Measurements from ENCODE around the gene ACSL6.

The ACSL6 gene

DNA sequence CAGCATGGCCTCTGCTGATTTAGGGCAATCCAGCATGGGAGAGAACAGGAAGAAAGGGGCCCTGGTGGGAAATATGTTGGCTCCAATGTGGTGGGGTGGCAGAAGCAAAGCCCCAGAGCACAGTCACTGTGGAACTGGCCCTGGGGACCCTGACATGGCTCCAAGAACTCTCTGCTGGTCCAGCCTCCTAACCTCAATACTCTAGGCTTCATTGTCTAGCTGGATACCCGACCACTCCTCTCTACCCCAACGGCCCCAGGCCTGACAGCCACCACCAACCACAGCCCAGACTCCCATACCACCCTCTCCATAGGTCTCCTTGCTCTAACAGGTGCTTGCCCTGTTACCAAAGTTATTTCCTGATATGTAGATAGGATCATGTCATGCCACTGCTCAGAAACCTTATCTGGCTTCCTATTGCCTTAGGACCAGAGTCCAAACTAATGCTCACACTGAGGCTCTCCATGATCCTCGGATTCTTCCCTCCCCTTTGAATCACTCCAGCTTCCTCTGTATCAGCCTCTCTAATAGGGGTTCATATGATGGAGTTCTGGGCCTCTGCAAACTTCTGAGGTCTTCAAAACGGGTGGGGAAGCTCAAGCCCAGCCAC, 12.9 kb downstream of the ACSL6 start:
- no peak for DNase-seq

DNA sequence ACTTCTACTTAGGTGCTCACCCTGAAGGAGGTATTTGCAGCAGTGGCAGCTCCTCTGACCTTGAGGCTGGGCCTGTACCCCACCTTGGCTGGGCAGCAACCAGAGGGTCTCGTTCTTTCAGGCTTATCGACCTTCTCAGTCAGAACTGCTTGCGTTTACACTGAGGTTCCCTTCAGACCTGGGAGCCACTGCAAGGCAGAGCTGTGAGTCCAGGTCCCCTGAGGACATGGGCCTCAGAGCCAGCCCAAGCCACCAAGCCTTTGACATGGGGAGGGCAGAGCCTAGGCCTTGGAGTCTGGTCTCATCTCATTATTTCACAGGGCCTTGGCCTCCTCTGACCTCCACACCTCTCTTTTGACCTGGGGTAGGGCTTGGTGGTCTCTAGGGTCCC, 13.7 kb downstream of the ACSL6 start:
- no peak for DNase-seq

- no peak for DNase-seq
Observed at GRCh38 chr5:131997026-131997726, 14.3 kb downstream of the ACSL6 start.

GRCh38 chr5:131996210-131997025, 15.0 kb downstream of the ACSL6 start:
- DNase-seq = no peak

- no peak for DNase-seq
Observed at GRCh38 chr5:131994533-131995226, 16.8 kb downstream of the ACSL6 start.

GRCh38 chr5:131994090-131994489, 17.4 kb downstream of the ACSL6 start:
- no peak for DNase-seq

DNA sequence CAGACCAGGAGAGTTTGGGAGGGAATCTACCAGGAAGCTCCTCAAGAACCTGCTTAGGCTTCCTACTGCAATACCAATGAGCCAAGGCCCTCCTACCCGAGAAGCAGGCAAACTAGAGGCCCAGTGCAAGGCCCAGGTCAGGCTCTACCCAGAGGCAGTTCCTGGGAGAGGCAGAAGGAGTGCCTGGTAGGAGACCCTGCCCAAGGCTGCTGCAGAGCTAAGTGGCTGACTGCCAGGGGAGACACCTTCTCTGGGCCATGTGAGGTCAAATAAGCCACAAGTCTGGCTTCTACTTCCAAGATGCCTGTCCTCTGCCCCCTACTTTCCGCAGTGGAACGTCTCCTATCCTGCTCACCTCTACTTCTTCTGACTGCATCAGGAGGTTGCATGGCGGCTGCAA, 17.8 kb downstream of the ACSL6 start:
- DNase-seq = no peak

- no peak for DNase-seq
Observed at GRCh38 chr5:131992370-131992769, 19.1 kb downstream of the ACSL6 start.

DNA sequence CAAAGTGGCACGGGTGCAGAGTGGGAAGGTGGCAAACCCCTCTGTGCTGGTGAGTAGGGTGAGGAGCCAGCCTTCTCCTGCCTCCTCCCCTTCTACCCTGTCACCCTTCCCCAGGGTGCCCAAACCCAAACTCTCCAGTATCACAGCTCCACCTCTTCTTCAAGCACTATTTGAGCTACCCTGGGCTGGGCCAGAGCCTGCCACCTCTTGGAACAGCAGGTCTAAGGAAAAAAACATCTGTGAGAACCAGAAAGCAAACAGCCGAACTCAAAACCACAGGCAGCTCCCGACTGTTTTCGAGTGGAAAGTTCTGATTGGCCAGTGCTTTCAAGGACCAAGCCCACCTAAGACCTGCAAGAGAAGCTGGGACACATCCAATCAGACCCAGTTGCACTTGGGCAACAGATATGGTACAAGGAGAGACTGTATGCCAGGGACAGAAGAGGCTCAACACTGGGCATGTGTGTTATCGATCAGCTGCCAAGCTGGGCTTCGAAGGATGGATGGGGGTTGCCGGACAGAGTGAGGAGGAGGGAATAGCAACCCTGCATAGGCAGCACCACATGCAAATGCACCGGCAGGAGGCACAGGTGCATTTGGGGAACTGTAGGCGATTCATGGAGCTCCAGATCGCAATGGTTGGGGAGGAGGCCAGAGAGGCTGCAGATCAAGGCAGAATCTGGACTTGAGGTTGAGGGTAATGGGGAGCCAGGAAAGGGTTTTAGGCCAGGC, 19.7 kb downstream of the ACSL6 start:
- DNase-seq = no peak

- DNase-seq = no peak
Observed at GRCh38 chr5:131990716-131991115, 20.7 kb downstream of the ACSL6 start.

DNA sequence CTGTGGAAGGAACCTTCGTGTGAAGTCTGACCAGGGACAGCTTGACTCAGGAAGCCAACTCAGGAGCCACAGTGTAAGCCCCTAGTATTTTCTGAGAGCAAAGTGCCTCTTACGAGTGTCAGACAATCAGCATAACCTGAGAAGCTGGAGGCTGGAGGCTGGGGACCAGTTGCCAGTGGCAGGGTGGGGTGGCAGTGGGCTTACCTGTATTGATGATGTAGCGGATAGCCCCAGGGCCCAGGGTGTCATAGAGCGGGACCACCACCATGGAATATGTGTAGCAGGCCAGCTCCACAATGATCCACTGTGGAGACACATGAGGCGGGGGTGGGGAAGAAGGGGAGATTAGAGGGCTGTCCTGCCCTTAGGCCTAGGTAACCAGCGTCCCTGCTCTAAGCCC, 22.9 kb downstream of the ACSL6 start:
- DNase-seq = no peak

DNA sequence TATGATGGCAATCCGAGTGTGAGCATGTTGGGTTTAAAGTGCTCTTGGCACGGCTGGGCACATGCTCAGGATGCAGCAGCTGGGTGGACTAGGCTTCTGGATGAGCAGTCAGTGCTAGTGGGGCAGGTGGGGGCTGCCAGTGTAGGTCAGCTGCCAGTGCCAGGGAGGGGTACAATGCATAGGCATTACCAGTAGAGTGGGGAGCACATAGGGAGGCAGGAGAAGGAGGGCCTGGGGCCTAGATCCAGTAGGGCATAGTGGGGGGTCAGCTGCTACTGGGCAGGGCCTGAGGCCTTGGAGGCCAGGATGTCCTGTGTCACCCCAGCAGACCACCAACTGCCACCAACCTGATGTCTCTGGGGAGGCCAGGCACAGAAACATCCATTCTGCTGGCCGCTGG, 24.2 kb downstream of the ACSL6 start:
- no peak for DNase-seq

- no peak for DNase-seq
Observed at GRCh38 chr5:131986161-131986912, 25.1 kb downstream of the ACSL6 start.

DNA sequence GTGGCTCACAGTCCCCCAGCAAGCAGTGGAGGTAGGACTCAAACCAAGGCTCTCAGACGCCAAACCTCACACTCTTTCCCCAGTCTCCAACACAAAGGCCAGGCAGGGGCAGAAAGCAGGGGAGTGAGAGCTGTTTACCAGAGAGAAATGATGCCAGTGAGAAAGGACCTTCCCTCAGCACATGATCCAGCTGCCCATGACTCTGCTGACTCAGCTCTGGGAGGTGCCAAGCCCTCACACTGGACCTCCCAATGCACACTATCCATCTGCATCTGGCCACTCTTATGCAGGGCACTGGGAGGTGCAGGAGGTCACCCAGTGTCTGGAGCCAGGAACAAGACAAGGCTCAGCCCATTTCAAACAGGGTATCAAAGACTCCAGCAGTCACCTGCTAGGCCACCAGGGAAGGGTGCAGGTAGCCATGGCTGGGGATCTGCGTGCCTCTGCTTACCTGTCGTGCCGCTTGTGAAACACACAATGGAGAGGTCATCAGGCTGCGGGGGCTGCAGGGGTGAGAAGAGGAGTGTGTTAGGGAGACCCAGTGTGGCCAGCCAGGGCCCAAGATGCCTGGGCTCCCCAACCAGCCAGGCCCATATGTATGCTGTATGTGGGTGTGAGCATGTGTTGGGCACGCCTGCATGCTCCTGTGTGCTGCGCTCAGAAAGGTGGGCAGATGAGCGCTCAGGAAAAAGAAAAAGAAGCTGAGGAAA, 26.3 kb downstream of the ACSL6 start:
- DNase-seq = no peak

- peak; percentile 44 for DNase-seq
Observed at GRCh38 chr5:131983244-131983771, 28.1 kb downstream of the ACSL6 start.

- no peak for DNase-seq
Observed at GRCh38 chr5:131981516-131981915, 29.9 kb downstream of the ACSL6 start.

GRCh38 chr5:131980696-131981095, 30.8 kb downstream of the ACSL6 start:
- DNase-seq = no peak

DNA sequence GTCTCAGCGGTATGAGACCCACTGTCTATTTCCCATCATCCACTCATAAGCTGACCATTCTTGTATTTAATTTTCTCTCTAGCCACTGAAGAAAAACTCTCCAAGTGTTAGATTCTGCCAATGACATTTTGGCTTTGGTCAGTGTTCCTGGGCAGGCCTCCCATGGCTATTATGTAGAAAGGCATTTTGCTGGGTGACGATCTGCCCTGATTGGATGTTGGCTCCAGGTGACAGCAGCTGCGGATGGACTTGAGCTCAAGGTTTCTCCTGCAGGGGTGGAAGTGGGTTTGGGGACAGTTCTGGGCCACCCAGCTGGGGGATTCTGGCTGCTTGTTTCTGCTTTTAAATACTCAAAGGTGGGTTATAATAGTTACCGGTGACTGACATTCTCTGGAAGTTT, 31.6 kb downstream of the ACSL6 start:
- DNase-seq = no peak

DNA sequence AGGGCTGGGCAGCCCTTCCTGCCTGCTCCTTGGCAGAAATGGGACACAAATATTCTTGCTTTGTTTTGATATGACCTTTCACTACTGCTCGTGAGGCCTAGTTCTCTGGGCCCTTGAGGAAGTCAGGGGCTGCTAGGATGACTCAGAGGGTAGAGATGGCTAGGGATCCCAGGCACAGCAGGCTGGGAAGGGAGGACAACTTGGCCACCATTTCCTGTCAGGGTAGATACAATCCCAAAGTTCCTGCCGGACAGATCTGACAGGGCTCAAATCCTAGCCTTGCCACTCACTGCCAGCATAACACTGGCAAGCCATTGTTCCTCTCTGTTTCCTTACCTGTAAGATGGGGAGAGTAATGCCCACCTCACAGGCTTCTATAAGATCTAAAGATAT, 34.2 kb downstream of the ACSL6 start:
- DNase-seq = no peak

DNA sequence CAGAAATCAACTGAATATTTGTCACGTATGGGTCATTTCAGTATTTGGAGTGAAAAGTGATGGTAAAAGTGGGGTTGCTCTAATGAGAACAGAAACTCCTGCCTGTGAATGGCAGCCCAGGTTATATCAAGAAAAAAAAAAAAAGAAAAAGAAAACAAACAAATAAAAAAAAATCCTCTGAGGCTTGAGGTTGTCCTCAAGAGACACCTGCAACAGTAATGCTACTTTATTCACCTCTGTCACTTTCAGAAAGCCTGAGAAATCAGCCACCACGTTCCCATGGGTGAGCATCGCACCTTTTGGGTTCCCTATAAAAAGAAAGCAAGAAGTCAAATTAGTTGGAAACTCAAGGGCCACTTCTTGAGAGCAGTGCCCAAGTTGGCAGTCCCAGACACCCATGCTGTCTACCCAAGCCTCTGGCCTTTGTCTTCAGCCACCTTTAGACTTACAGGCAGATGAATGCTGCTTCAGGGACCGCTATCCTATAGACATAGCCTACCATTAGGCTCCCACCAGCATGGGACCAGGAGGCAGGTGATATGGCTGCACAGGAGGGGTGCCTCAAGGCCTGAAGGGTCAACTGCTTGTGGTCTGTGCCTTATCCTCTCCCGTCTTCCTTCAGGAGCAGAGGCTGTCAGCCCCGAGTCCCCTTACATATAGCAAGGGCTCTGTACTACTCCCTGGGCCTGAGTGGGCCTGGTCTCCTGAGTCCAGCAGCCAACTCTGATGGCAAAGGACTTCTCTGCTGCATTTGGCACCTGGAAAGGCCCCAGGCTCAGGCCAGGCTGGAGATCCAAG, 34.8 kb downstream of the ACSL6 start:
- no peak for DNase-seq
